ENCODE results near the gene DACT2.
"Not testable (repeated sequence)": the region's sequence is repeated elsewhere in the genome, so short reads cannot be mapped to it uniquely, and the experiment has no call there.

DACT2 gene

GRCh38 chr6:168303982-168304751, 15.4 kb downstream of the DACT2 start:
- DNase-seq (ENCODE audit: low read depth in 1 of 2, low spot score in 1 of 2) = no peak

GRCh38 chr6:168302534-168302933, 17.0 kb downstream of the DACT2 start:
- no peak for DNase-seq (ENCODE audit: low read depth in 1 of 2, low spot score in 1 of 2)

DNA sequence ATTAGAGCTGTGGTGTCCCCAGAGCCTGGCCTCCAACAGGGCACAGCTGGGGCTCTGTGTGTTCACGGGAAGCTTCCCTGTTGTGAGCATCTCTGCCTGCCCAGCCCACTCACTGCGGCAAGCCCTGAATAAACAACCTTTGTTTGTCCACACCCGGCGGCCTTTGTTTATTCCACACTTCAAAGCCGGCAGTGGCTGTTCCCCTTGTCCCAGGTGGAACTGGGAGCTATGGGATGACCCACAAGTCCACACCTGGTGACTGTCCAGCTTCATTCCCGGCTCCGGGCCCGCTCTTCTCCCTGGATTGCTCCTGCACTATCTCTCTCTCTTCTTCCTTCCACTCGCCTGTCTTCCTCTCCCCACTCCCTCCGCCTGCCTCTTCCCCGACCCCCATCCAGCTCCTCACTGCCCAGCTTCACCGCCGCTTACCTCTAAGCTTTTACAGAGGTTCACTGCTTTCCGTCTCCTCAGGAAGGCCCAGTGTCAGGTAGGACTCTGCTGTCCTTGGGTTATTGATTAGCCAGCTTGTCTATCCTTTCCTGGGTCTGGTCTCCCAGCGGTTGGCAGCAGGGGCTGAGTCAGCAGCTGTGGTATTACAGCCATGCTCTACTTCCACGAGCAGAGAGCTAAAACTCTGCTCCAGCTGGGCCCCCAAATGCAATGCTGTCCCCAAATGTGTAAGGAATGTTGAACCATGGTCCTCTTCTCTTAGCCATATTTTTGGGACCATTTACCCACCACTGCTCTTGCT, 17.8 kb downstream of the DACT2 start:
- no peak for DNase-seq (ENCODE audit: low read depth in 1 of 2, low spot score in 1 of 2)

- DNase-seq (ENCODE audit: low read depth in 1 of 2, low spot score in 1 of 2) = no peak
Observed at GRCh38 chr6:168300975-168301647, 18.5 kb downstream of the DACT2 start.

DNA sequence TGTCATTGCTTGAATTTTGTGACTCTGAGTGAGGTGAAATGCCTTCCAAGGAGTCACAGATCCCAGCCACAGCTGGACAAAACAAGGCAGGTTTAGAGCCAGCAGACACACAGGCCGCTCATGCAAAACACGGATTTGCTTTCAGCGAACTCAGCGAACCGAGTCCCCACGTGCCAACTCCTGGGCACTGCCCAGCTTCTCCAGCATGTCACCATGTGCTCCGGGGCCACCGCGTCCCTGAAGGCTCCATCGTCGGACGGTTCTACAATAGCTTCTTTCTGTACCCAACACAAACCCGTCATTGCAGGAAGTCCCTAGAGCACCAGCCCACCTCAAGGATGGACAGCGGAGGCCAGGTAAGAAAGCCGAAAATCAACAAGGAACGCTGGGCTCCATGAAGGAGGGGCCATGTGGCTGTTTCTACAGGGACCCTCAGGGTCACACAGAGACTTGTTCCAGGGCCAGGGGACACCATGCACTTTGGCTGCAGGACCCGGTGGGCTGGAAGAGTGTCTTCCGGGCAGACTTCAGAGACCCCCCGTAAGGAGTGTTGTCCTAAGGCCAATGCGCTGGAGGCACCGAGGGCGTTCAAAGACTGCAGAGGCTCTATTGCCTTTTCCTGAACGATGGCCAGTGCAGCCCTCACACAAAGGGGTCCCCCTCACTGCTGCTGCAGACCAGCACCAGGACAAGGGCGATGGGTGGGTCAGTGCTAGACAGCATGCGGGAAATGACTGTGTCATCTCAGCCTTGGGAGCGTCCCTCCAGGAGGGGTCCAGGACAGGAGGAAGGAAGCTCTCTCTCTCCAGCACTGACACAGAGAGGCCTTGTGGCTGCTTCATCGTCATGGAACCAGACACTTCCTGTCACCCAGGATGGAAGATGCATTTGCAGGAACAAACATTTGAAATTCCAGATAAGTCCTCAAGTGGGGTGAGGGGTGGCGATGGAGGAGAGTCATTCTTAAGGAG, 19.8 kb downstream of the DACT2 start:
- DNase-seq (ENCODE audit: low read depth in 1 of 2, low spot score in 1 of 2) = no peak

DNA sequence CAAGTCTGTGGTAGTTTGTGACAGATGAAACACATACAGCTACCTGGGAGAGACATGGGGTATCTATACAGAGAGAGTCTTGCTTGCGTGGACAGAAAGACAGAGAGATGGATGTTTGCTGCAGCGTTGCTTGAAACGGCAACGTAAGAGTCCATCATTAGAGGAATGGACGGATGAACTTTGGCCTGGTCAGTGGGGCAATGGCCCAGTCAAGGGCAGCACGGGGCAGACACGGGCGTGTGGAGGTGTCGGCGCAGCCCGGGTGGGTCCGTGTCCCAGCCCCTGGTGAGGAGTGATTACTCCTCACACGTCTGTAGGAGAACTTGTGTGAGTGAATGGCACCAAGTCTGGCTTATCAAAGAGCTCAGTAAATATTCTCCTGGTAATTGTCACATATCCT, 21.9 kb downstream of the DACT2 start:
- no peak for DNase-seq (ENCODE audit: low read depth in 1 of 2, low spot score in 1 of 2)

- no peak for DNase-seq (ENCODE audit: low read depth in 1 of 2, low spot score in 1 of 2)
Observed at GRCh38 chr6:168294901-168295300, 24.7 kb downstream of the DACT2 start.

GRCh38 chr6:168293636-168294530, 25.7 kb downstream of the DACT2 start:
- no peak for DNase-seq (ENCODE audit: low read depth in 1 of 2, low spot score in 1 of 2)

DNA sequence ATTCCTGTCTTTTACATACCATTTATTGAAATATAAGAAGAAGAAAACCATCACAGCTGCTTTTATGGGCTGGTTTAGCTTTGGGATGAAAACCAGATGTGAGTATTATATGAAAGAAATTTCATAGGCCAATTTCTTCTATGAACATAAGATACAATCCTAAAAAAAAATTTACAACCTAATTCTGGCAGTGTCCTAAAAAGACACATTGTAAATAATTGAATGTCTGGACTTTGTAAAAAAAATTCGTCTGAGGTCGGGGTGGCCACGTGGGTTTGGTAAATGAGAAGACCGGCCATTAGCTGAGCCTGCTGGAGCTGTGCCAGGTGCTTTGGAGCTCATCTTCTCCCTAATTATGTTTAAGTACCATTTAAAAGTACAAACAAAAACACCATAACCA, 26.8 kb downstream of the DACT2 start:
- no peak for DNase-seq (ENCODE audit: low read depth in 1 of 2, low spot score in 1 of 2)

GRCh38 chr6:168291450-168291849, 28.1 kb downstream of the DACT2 start:
- no peak for DNase-seq (ENCODE audit: low read depth in 1 of 2, low spot score in 1 of 2)

DNA sequence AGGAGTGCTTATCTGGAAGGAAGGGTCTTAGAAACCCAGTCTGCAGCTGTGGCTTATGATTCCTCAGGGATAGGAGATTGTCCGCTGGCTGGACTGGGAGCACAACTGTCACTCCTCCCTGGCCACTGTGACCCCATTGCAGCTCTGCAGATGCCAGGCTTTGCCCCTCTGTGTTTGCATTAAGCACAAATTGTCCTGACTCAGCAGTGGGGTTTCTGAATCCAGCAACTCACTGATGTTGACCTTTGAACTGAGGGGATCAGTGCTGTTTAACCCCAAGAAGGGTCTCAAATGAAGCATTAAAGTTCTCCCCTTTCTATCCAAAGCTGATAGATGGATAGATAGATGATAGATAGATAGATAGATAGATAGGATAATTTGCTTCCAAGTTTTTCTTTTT, 29.5 kb downstream of the DACT2 start:
- DNase-seq (ENCODE audit: low read depth in 1 of 2, low spot score in 1 of 2) = no peak

GRCh38 chr6:168289571-168289962, 30.0 kb downstream of the DACT2 start:
- no peak for DNase-seq (ENCODE audit: low read depth in 1 of 2, low spot score in 1 of 2)

- no peak for DNase-seq (ENCODE audit: low read depth in 1 of 2, low spot score in 1 of 2)
Observed at GRCh38 chr6:168288781-168289570, 30.6 kb downstream of the DACT2 start.

GRCh38 chr6:168287460-168287859, 32.1 kb downstream of the DACT2 start:
- DNase-seq (ENCODE audit: low read depth in 1 of 2, low spot score in 1 of 2) = not testable (repeated sequence)

- DNase-seq (ENCODE audit: low read depth in 1 of 2, low spot score in 1 of 2) = peak in 1 of 2 donors; percentile 42
Observed at GRCh38 chr6:168286771-168287446, 32.7 kb downstream of the DACT2 start.

DNA sequence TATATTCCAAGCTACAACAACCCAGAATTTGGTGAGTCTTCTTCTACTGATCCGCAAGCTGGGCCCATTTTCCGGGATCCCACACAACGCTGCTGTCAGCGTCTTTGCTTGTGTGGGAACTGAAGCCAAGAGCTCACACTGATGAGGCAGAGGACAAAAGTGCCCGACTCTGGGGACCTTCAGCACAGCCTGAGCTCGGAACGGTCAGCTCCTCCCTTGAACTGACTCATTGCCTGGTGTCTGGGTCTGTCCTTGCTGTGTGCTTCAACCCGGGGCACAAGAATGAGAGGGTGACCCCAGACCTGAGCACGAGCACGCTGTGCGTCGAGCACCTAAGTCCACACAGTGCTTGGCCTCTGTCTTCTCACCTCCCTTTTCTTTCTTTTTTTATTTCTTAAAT, 33.5 kb downstream of the DACT2 start:
- DNase-seq (ENCODE audit: low read depth in 1 of 2, low spot score in 1 of 2) = no peak

DNA sequence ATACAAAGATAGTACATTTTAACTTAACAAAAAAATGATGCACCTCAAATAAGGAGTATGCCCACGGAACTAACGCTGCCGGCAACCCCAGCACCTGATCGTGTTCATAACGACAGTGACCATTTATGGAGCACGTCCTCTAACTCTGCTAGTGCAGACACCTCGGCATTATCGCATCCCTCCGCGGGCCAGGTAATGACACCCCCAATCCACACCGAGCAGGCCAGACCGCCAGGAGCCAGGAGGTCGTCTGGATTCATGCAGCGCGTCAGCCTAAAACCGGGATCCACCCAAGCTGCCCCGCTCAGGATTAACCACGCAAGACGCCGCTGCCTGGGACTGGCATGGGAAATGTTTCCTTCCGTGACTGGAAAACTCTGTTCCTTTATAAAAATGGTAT, 34.1 kb downstream of the DACT2 start:
- no peak for DNase-seq (ENCODE audit: low read depth in 1 of 2, low spot score in 1 of 2)

- no peak for DNase-seq (ENCODE audit: low read depth in 1 of 2, low spot score in 1 of 2)
Observed at GRCh38 chr6:168284187-168284586, 35.4 kb downstream of the DACT2 start.

GRCh38 chr6:168283686-168284025, 35.9 kb downstream of the DACT2 start:
- no peak for DNase-seq (ENCODE audit: low read depth in 1 of 2, low spot score in 1 of 2)

All from activated CD4-positive, alpha-beta T cell treated with anti-CD3 and anti-CD28 coated beads, Interleukin-2, amount 50 U/mL, for 24 hours (primary cell).